ENCODE measurements around the gene SMARCAL1.

The SMARCAL1 gene

DNA sequence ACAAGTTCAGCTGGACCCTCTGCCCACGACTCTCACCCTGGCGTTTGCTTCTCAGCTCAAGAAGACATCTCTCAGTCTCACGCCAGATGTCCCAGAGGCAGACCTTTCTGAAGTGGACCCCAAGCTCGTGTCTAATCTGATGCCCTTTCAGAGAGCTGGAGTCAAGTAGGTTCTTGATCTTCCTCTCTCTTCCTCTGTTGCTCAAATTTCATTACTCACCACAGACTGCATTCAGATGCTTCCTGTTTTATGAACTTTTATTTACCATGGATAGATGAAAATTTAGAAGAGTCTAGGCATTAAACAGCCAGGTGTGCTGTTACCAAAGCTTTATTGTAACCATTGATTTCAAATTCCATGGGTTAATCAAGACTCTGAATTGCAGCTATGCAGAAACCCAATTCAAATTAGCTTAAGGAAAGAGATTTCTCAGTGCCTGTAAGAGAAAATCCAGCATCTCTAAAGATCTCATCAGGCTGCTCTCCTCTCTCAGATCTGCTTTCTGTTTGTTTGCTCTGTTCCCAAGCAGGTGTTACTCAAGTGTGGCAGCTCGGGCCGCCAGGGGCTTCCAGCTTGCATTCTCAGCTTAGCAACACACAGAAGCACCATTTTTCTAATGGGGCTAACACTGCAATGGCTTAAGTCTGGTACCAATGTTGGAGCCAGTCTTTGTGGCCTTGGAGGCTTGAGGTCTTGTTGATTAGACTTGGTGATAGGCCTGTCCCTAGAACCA, 16.5 kb downstream of the SMARCAL1 start:
- no peak for DNase-seq

DNA sequence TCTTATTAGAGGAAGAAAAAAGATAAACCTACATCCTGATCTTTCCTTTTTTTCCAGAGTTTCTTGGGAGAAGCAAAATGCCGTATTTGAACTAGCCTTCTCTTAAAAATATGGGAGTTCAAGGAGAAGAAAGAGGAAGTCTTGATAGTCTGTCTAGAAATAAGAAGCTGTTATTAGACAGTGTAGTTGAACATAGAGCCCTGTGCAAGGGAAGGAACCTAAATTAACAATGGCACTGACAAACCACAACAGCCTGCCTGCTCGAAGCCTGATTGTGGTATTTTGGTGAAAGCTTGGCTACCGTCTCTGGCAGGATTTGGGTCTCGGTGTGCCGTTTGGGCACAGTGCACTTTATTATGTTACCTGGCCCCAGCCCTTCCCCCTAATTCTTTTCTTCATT, 17.1 kb downstream of the SMARCAL1 start:
- no peak for DNase-seq

DNA sequence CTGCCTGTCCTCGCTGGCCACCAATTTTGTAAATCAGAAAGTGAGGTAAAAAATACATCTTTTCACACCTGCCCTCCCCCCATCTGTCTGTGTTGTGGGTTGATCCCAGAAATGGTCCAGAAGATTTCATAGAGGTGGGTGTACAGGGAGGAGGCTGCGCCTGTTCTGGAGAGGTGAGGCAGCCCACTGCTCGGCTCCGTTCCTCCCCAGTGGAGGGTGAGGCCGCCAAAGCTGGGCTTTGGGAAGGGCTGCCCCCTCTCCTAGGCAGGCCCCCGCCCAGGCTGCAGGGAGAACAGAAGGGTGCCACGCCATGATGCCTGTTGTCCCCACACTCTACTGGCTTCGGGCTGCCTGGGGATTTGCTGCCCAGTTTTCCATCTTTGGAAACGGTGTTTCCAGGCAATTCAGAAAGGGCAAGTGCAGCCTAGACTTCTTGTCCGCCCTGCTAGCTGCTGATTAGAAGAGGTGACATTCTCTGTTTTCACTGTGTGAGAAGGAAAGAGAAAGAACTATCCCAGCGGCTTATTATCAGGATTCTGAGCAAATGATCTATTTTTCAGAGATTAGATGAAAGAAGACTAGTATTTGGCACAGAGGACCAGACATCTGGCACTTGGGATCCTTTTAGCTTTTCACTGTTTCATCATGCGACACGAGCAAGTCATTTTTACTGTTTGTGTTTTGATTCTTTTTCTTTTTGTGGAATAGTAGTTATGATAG, 18.7 kb downstream of the SMARCAL1 start:
- no peak for DNase-seq

DNA sequence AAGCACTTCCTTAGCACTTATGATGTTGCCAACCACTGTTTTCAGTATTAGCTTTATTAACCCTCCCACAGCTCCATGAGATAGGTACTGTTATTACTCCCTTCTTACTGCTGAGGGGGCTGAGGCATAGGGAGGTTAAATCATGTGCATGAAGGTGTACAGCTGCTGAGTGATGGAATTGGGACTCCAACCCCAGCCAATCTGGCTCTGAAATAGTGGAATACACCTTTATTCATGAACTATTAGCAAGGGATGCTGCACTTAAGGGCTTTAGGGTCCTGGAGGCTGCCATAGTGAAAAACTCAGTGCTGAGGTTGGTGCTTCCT, 19.2 kb downstream of the SMARCAL1 start:
- DNase-seq: no peak

DNA sequence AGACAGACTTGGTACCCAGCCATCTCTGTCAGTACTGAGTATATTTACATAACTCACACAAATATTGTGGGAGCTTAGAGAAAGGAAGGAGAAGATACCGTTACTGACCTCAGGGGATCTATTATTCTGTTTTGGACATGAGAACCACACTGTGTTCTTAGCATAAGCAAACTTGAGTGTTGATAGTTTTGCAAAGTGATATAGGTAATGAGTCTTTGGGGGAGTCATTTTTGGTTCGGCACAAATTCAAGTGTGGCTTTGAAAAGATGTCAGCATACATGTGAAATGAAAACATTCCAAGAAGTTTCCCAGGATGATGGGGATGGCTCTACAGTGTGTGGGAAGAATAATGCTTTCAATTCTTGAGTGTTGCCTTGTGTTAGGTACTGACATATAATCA, 24.1 kb downstream of the SMARCAL1 start:
- no peak for DNase-seq

DNA sequence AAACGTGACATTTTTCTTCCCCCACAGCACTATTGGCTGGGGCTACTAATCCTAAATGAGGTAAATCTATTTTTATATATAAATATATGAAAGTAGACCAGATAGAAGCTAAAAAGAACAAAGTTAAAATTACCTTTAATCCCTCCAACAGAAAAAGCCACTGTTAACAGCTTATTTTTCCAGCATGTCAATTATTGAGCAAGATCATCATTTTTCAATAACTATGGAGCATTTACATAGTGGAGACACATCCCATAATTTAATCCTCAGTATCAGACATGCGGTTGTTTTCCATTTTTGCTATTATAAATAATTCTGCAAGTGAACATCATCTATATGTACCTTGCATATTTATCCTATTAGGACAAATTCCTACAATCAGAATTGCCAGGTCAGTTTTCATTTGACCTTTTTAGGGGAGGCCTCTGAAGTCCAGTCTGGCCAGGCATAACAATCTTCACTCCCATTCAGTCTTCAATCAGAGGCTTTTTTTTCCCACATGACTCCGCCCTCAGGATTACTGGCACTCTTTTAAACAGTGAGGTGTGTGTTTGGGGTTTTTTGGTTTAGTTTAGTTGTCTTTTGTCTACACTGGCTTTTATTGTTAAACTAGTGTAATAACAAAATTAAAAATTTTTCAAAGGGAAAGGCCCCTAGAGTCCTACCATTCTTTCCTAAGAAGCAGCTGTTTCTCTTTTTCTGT, 29.2 kb downstream of the SMARCAL1 start:
- no peak for DNase-seq

DNA sequence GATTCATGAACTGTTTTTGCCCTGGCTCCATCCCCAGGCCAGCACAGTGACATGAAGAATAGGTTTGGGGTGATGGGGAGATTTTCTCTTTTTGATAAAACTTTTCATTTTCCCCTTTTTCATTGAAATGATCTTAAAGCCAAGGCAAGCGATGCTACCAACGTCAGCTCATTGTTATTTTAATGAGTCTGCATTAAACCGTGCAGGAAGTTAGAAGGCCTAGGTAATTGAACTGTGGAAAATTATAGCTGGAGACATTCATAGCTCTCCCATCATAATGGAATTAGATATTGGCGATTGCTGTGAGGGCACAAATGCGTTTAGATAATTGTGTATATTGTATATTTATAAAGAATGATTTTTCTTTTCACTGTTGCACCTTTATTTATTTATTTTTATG, 33.2 kb downstream of the SMARCAL1 start:
- no peak for DNase-seq

DNA sequence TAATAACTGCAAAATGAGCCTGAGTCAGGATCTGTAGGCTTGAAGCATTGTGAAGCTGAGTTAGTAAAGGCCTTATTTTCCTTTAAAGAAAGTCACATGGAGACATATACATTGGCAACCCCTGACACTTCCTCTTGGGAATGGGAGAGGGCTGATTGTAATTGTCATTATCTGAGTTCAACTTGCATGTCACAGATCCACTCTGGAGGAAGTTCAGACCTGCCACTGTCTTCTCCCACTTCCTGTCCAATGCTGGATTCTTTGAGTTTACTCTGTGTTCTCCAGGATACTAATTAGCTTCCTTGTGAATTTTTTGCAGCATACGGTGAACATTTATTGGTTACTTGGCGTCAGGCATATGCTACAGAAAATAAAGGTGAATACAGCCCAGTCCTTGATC, 34.1 kb downstream of the SMARCAL1 start:
- DNase-seq: no peak

DNA sequence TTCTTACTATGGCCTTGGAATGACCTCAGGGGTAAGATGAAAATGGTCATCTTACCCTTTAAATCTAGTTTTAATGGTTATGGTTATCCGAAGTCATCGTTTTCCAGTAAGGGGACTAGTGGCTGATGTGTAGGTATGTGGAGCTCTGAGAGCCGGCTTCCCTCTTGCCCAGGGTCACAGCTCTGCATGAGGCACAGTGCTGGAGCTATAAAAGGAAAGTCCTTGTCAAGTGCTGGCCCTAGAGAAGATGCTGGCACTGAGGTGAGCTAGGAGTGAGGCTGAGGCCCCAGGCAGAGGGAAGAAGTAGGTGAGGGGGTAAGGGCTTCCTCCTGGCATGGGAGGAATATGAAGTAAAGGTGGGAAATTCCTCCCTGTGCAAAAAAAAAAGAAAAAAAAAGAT, 35.0 kb downstream of the SMARCAL1 start:
- no peak for DNase-seq

DNA sequence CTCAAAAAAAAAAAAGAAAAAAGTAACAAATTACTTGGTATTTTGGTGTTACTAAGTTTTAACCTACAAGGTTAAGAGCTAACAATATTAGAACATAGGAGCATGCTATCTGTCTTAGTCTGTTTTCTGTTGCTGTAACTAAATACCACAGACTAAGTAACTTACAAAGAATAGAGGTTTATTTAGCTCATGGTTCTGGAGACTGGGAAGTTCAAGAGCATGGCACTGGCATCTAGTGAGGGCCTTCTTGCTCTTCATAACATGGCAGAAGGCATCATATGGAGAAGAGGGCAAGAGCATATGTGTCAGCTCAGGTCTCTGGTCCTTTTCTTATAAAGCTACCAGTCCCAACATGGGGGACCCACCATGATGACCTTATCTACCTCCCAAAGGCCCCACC, 36.5 kb downstream of the SMARCAL1 start:
- no peak for DNase-seq

DNA sequence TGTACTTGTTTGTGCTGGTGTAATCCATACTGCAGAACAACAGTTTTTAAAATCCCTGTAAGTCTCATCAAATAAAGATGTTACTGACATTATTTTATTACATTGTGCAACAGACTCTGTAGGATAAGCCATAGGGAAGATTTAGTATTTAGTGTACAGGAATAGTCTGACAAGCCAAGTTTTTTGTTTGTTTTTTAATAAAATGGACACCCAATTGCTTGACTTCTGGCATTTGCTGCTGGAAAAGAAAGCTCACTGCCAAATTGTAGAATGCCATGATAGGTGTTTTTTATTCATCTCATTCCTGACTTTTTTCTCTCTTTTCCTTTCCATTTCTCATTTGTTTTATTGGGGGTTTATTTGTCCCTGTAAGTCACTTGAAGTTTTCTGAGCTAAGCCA, 38.1 kb downstream of the SMARCAL1 start:
- DNase-seq: no peak

DNA sequence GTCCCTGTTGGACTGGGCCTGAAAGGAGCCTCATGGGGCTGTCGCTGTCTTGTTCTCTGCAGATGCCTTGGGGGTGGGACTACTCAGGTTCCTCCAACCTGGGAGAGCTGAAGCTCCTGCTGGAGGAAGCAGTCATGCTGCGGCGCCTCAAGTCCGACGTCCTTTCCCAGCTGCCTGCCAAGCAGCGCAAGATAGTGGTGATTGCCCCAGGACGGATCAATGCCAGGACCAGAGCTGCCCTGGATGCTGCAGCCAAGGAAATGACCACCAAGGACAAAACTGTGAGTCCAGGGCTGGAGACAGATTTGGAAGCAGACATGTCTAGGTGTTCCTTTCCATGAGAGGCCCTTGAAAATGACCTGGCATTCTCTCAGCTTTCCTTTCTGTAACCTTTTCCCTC, 38.5 kb downstream of the SMARCAL1 start:
- no peak for DNase-seq

DNA sequence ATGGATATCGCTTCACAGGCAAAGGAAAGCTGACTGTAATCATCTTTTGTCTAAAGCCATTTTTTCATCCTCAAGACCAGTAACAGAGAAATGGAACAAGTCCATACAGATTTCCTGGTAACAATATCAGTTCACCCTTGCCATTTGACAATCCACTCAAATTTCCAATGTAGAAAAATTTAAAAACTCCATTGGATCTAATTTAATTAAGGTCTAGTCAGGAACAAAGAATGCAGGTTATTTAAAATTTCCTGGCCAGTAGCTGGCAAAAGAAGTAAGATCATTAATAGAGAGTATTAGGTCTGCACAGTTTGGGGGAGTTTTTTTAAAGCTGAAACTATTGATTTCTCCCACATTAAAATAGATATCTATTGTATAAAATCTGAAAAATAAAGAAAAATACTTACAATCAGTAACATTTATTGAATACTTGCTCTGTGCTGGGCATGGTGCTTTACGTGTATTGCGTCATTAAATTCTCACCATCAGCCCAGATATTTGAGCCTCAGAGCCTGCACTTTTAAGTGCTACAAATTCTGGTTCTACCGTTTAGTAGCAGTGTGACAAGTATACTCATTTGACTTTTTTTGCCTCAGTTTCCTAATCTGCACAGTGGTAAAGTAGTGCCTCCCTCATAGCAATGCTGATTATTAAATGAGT, 41.8 kb downstream of the SMARCAL1 start:
- DNase-seq: no peak

DNA sequence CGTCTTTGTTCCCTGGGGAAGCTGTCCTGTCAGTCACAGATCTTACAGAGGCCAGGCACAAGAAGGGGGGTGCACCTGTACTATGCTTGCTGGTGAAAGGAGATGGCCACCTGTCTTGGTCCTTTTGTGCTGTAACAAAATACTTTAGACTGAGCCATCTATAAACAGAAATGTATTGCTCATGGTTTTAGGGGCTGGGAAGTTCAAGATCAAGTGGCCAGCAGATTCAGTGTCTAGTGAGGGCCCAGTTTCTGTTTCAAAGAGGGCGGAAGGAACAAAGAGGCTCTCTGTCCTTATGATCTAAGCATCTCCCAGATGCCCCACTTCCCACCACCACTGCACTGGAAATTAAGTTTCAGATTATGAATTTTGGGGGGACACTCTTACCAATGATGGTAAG, 50.9 kb downstream of the SMARCAL1 start:
- DNase-seq: no peak

DNA sequence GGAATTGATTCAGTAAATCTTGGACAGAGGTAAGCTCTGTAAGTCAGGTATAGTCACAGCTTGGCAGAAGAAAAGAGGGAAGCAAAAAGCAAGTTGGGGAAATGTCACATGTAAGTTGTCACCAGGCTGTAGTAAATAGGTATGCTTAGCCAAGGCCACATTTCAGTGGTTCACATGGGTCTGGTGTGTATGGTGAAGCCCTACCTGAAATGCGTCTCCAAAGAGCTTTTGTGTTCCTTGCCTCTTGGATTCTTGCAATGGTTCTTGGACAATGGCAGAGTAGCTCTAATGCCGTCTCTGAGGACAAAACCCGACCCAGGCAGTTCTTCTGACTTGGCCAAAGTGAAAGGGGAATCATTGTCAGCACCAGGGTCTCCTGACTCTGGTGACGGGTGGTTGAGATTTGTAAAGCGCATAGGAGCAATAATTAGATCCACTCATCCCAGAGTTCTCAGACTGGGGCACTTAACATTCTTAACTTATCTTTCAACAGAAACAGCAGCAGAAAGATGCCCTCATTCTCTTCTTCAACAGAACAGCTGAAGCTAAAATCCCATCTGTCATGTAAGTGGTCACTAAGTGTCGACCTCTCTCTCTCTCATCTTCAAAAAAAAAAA, 51.9 kb downstream of the SMARCAL1 start:
- DNase-seq: no peak

DNA sequence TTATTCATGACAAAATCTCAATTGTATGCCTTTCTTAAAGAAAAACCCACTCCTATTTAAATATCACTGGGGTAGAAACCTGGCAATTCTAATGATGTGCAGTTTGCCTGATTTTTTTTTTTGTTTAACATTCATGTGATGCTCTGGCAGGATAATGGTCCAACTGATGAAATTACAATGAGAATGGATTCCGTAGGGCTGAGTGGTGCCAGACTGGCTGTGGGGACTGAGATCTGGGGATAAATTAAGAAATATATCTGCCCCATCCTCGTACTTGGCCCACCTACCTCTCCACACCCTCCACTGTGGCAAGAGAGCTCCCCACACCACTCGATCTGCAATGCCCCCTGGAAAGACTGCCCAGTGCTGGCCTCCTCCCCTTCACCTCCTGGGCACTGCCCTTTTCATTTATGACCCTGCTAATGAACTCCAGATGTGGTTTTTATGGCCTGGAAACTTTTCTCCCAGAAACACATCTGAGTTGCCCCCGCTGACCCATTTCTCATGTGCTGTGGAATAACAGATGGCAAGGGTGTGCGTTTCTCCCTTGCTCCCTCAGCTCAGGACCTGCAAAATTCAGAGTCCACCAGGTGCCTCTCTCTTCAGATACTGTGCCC, 53.4 kb downstream of the SMARCAL1 start:
- no peak for DNase-seq

DNA sequence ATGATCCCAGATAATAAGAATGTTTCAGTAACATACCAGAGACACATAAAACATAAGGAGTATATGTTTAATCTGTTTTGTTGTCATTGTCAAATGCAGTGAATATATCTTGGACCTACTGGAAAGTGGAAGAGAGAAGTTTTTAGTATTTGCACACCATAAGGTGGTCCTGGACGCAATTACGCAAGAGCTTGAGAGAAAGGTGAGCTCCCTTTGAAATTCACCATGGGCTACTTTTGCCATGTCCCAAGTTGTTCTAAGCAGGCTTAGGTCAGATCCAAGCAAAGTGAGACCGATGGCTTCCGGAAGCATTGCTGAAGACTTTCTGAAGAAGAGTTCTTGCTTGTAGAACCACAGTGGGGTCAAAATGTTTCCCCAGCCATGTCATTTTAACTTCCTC, 55.6 kb downstream of the SMARCAL1 start:
- no peak for DNase-seq

DNA sequence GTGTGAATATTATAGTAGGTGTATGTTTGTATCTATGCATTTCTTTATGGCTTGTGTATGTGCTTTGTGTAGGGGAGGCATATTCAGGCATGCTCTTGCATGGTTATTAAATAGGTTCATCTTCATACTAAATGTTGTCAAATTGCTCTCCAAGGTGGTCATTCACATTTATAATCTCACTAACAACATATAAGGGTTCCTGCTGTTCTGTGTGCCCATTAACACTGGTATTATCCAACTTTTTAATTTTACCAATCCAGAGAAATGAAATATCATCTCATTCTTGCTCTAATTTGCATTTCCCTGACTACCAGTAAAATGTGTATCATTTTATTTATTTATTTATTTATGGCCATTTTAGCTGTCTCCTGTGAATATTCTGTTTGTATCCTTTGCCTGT, 57.4 kb downstream of the SMARCAL1 start:
- no peak for DNase-seq

DNA sequence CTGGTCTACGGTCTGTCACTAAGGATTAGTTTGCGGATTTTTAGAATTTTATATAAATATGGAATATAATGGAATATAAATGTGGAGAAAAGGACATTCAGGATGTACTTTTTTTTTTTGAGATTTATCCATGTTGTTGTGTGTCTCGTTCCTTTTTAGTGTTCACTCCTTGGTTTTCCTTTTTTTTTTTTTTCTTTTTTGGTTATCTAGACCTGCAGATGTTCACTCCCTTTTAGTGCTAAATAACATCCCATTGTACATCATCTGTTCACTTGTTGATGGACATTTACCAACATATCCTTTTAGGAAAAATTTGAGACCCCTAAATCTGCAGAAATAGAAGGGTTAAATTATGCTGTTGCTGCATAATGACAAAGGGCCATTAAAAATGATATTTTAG, 60.9 kb downstream of the SMARCAL1 start:
- no peak for DNase-seq

DNA sequence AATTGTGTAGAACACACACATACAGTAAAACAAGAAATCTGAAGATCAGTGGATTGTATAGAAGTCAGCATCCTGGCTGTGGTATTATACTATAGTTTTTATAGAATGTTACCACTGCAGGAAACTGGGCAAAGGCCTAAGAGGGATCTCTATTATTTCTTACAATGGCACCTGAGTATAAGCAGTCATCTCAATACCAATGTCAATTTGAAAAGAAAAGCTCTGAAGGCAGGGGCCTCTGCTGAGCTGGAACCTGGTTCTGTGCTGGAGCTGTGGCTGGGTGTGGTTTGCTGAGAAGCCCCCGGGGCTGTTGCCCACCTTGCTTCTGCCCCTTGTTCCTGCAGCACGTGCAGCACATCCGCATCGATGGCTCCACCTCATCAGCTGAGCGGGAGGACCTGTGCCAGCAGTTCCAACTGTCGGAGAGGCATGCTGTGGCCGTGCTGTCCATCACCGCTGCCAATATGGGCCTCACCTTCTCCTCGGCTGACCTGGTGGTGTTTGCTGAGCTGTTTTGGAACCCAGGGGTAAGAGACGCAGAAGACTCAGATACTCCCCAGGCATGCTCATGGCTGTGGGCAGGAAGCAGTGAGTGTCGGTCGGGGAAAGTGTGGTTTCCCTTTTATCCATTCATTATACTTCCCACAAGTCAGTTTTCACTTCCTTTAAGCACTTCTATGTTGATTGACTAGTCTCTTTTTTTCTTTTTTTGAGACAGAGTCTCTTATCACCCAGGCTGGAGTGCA, 62.8 kb downstream of the SMARCAL1 start:
- DNase-seq: peak; percentile 58

DNA sequence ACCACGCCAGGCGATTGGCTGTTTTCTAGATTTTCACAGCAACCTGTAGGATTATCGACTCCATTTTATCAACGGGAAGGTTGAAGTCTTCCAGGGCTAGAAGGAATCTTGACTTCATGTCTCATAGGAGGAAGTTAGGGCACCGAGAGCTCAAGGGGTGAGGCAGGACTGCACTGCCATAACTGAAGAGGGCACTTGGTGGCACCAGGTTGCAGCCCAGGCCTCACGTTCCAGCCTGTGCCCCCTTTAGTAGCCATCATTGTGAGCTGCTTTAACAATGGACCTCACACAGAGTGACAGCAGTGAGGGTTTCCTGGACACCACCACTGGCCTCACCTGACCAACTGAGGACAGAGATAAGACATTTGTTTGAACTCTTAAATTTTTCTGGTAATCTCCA, 63.5 kb downstream of the SMARCAL1 start:
- no peak for DNase-seq
